HCT116 (cell line): ENCODE data around the gene GDPD2. TPM values are rescaled to one million over a fixed set of nuclear protein-coding genes. Genes with fewer than 3 reads are reported as not detected.
A peak's percentile ranks its signal among the peaks of the same experiment; 100 is the strongest.

Experiments
- ATAC-seq: fragments of 200-7000 bp; cut with Tn5 transposase; 2 replicates; pipeline ENCODE4 v1.9.1; 2020; ENCODE audit warnings: mild to moderate bottlenecking, moderate library complexity
- BruUV-seq: library from RNA; stranded (reverse); fragments of 400-500 nt; replicated peaks from 2 replicates; lab custom pipeline; 2021; lab: Mats Ljungman, UMichigan
- CTCF ChIA-PET: fragments of 300-600 bp; sonication (Branson Sonifier 250); formaldehyde crosslinking; loops from one replicate; lab custom pipeline; 2021; ENCODE audit warnings: antibody characterized with exemption; lab: Charles Lee
- POLR2A ChIA-PET: fragments of 300-600, 350-600 bp; sonication (Branson Sonifier 250); formaldehyde crosslinking; loops from one replicate; lab custom pipeline; 2021; ENCODE audit warnings: antibody characterized with exemption; lab: Charles Lee
- RAD21 ChIA-PET, 2 experiments: fragments of 300-600 bp; sonication (Branson Sonifier 250); formaldehyde crosslinking; loops; one replicate each; lab custom pipeline; 2023; ENCODE audit warnings: low total read pairs in 2 of 2; ENCODE audit not compliant: uncharacterized antibody in 2 of 2, unreplicated experiment in 2 of 2, low non-redundant PET in 1 of 2; lab: Charles Lee
- DNase-seq: peaks from one replicate; pipeline ENCODE4 v3.0.0-alpha.2; 2010; ENCODE audit warnings: low read depth, low spot score
- H2AFZ ChIP-seq: fragments of 200-600 bp; shearing (Covaris generic), sonication (generic); 2 replicates; pipeline ENCODE4 v1.6.1; 2017; ENCODE audit warnings: low read depth, mixed run types, mixed read lengths, antibody characterized with exemption, low read length; ENCODE audit not compliant: poor library complexity, severe bottlenecking
- H3K27ac ChIP-seq: 2 replicates; pipeline ENCODE4 v1.5.1; 2012; ENCODE audit warnings: low read depth, low read length
- H3K27me3 ChIP-seq: fragments of 200-600 bp; sonication (generic); 2 replicates; pipeline ENCODE4 v1.6.1; 2016; ENCODE audit warnings: mixed run types, low read length, mixed read lengths; ENCODE audit not compliant: insufficient read depth
- H3K36me3 ChIP-seq, 2 experiments: fragments of 200-500 bp in 1 of 2; fragments of 200-600 bp in 1 of 2; sonication (Bioruptor generic) in 1 of 2; sonication (generic) in 1 of 2; 2 replicates each; pipeline versions ENCODE4 v1.5.1 to v1.6.1; 2014 to 2016; ENCODE audit warnings: low read length in 2 of 2, inconsistent platforms in 1 of 2, mixed read lengths in 1 of 2, mixed run types in 1 of 2; ENCODE audit not compliant: insufficient read depth in 2 of 2, control insufficient read depth in 1 of 2
- H3K4me1 ChIP-seq, 2 experiments: fragments of 200-600 bp in 1 of 2; sonication (generic) in 1 of 2; 2 replicates each; pipeline versions ENCODE4 v1.5.1 to v1.6.1; 2012 to 2017; ENCODE audit warnings: low read length in 2 of 2, inconsistent platforms in 1 of 2, mild to moderate bottlenecking in 1 of 2, mixed read lengths in 1 of 2, mixed run types in 1 of 2, moderate library complexity in 1 of 2; ENCODE audit not compliant: insufficient read depth in 2 of 2, control insufficient read depth in 1 of 2
- H3K4me2 ChIP-seq: fragments of 200-600 bp; sonication (generic); 2 replicates; pipeline ENCODE4 v1.6.1; 2017; ENCODE audit warnings: mixed run types, low read length, mixed read lengths
- H3K4me3 ChIP-seq, 2 experiments: fragments of 200-600 bp in 1 of 2; sonication (generic) in 1 of 2; replicated peaks in 1 of 2; 2 replicates each; pipeline ENCODE4 v1.5.1; 2011 to 2016; ENCODE audit warnings: low read length in 2 of 2, control low read depth in 1 of 2, low read depth in 1 of 2, mild to moderate bottlenecking in 1 of 2, mixed read lengths in 1 of 2, mixed run types in 1 of 2
- H3K79me2 ChIP-seq: fragments of 200-600 bp; sonication (generic); 2 replicates; pipeline ENCODE4 v1.6.1; 2017; ENCODE audit warnings: mild to moderate bottlenecking, mixed run types, low read length, moderate library complexity, mixed read lengths; ENCODE audit not compliant: insufficient read depth
- H3K9ac ChIP-seq: fragments of 200-600 bp; sonication (generic); 2 replicates; pipeline ENCODE4 v1.6.1; 2016; ENCODE audit warnings: low read length, mixed read lengths
- H3K9me2 ChIP-seq: fragments of 200-600 bp; sonication (generic), shearing (Covaris generic); 2 replicates; pipeline ENCODE4 v1.6.1; 2017; ENCODE audit warnings: mixed run types, mild to moderate bottlenecking, moderate library complexity; ENCODE audit not compliant: insufficient read depth
- H3K9me3 ChIP-seq, 2 experiments: fragments of 200-500 bp in 1 of 2; fragments of 200-600 bp in 1 of 2; sonication (Bioruptor generic) in 1 of 2; sonication (generic) in 1 of 2; 2 replicates each; pipeline ENCODE4 v1.6.1; 2014 to 2017; ENCODE audit warnings: low read length in 2 of 2, mixed read lengths in 2 of 2, inconsistent platforms in 1 of 2, low read depth in 1 of 2, mild to moderate bottlenecking in 1 of 2, mixed run types in 1 of 2, moderate library complexity in 1 of 2; ENCODE audit not compliant: control insufficient read depth in 1 of 2, insufficient read depth in 1 of 2
- H4K20me1 ChIP-seq: fragments of 200-600 bp; sonication (generic), shearing (Covaris generic); 2 replicates; pipeline ENCODE4 v1.6.1; 2017; ENCODE audit warnings: mixed run types, mild to moderate bottlenecking, moderate library complexity; ENCODE audit not compliant: insufficient read depth
- CBX3 ChIP-seq: IDR thresholded peaks from 2 replicates; pipeline ENCODE4 v1.6.1; 2012; ENCODE audit warnings: low read depth
- CEBPB ChIP-seq: IDR thresholded peaks from 2 replicates; pipeline ENCODE4 v1.6.1; 2012; ENCODE audit warnings: low read depth
- EGR1 ChIP-seq: IDR thresholded peaks from 2 replicates; pipeline ENCODE4 v1.6.1; 2012; ENCODE audit warnings: low read depth
- EZH2 ChIP-seq: fragments of 200-600 bp; sonication (generic); IDR thresholded peaks from 2 replicates; pipeline ENCODE4 v1.6.1; 2017; ENCODE audit warnings: antibody characterized with exemption, mixed run types
- EZH2phosphoT487 ChIP-seq: fragments of 200-600 bp; IDR thresholded peaks from 2 replicates; pipeline ENCODE4 v1.6.1; 2018; ENCODE audit warnings: antibody characterized with exemption, borderline replicate concordance
- FOSL1 ChIP-seq: IDR thresholded peaks from 2 replicates; pipeline ENCODE4 v1.6.1; 2012; ENCODE audit warnings: low read depth
- JUND ChIP-seq: IDR thresholded peaks from 2 replicates; pipeline ENCODE4 v1.6.1; 2012
- POLR2A ChIP-seq: IDR thresholded peaks from 2 replicates; pipeline ENCODE4 v1.7.0; 2011; ENCODE audit warnings: borderline replicate concordance; ENCODE audit not compliant: insufficient read depth, insufficient read length; ENCODE audit errors: extremely low read depth
- POLR2AphosphoS5 ChIP-seq: IDR thresholded peaks from 2 replicates; pipeline ENCODE4 v1.6.1; 2011; ENCODE audit warnings: mild to moderate bottlenecking, low read depth, low read length, moderate library complexity
- RAD21 ChIP-seq: IDR thresholded peaks from 2 replicates; pipeline ENCODE4 v1.6.1; 2012; ENCODE audit warnings: low read depth, mild to moderate bottlenecking
- SP1 ChIP-seq: IDR thresholded peaks from 2 replicates; pipeline ENCODE4 v1.6.1; 2012; ENCODE audit warnings: low read depth
- TCF7L2 ChIP-seq: IDR thresholded peaks from 2 replicates; pipeline ENCODE4 v1.7.0; 2011; ENCODE audit warnings: borderline replicate concordance, inconsistent platforms; ENCODE audit not compliant: insufficient read depth, insufficient read length; ENCODE audit errors: extremely low read depth
- YY1 ChIP-seq: IDR thresholded peaks from 2 replicates; pipeline ENCODE4 v1.6.1; 2011; ENCODE audit warnings: low read length, low read depth, moderate library complexity, mild to moderate bottlenecking; ENCODE audit not compliant: insufficient replicate concordance; ENCODE audit errors: extremely low read depth
- ZFX ChIP-seq: fragments of 450-650 bp; IDR thresholded peaks from 2 replicates; pipeline ENCODE4 v1.6.1; 2017
- ZNF274 ChIP-seq: fragments of 200-500 bp; sonication (Bioruptor generic); IDR thresholded peaks from 2 replicates; pipeline ENCODE4 v1.6.1; 2014; ENCODE audit warnings: mild to moderate bottlenecking, low read depth, low read length, inconsistent platforms
- intact Hi-C: fragments of 100-400 bp; cut with micrococcal nuclease; formaldehyde crosslinking; loops from 2 replicates; pipeline ENCODE4 v1.10.0; 2022
- total RNA-seq: library from RNA; stranded (reverse); gene quantifications from one replicate; pipeline ENCODE4 v1.2.1, GENCODE V29; 2021; ENCODE audit not compliant: unreplicated experiment
- TF ChIP-seq, protein P1 (sequence below): IDR thresholded peaks from 2 replicates; pipeline ENCODE4 v1.6.1; 2011; ENCODE audit warnings: mild to moderate bottlenecking, low read length, moderate library complexity; ENCODE audit not compliant: insufficient replicate concordance; ENCODE audit errors: extremely low read depth
- TF ChIP-seq, protein P2 (sequence below): IDR thresholded peaks from 2 replicates; pipeline ENCODE4 v1.6.1; 2012
- TF ChIP-seq, protein P3 (sequence below), 3 experiments: fragments of 200-600 bp in 1 of 3; sonication (generic) in 1 of 3; IDR thresholded peaks in 2 of 3; conservative IDR thresholded peaks in 1 of 3; 2 replicates each; pipeline ENCODE4 v1.5.1; 2012 to 2017; ENCODE audit warnings: low read depth in 2 of 3, low read length in 2 of 3, antibody characterized with exemption in 1 of 3, borderline replicate concordance in 1 of 3, control low read depth in 1 of 3, mild to moderate bottlenecking in 1 of 3, mixed read lengths in 1 of 3, mixed run types in 1 of 3, moderate library complexity in 1 of 3; ENCODE audit not compliant: insufficient read depth in 1 of 3

The GDPD2 gene
- total RNA-seq, 1 experiment from 2014 or later = not detected

- TF ChIP-seq, protein P1, sequence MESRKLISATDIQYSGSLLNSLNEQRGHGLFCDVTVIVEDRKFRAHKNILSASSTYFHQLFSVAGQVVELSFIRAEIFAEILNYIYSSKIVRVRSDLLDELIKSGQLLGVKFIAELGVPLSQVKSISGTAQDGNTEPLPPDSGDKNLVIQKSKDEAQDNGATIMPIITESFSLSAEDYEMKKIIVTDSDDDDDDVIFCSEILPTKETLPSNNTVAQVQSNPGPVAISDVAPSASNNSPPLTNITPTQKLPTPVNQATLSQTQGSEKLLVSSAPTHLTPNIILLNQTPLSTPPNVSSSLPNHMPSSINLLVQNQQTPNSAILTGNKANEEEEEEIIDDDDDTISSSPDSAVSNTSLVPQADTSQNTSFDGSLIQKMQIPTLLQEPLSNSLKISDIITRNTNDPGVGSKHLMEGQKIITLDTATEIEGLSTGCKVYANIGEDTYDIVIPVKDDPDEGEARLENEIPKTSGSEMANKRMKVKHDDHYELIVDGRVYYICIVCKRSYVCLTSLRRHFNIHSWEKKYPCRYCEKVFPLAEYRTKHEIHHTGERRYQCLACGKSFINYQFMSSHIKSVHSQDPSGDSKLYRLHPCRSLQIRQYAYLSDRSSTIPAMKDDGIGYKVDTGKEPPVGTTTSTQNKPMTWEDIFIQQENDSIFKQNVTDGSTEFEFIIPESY = no peak
Observed at GRCh38 chrX:70439016-70439415, 15.9 kb downstream of the GDPD2 start (continued).

DNA sequence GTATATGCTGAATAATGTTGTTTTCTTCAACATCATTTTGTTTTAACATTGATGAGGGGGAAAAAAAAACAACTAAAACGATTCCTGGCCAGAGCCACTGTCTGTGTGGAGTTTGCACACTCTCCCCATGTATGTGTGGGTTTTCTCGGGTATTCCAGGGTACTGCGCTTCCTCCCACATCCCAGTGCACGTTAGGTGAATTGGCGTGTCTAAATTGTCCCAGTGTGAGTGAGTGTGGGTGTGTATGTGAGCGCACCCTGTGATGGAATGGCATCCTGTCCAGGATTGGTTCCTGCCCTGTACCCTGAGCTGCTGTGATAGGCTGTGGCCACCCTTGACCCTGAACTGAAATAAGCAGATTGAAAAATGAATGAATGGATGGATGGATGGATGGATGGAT, 19.1 kb downstream of the GDPD2 start:
- ChIA-PET CTCF (no interaction called here), POLR2A (interaction anchor here (0.6 kb wide), 1 partner anchor 40 kb away, joined by 3 read pairs; no protein-coding TSS in a partner anchor), RAD21 (no interaction called here)
- Histone ChIP-seq H3K27ac (no peak overlapping the region), H3K4me1 (peaks cover 0 to 14% of the 10 kb centered on the region in 2 experiments; a peak in 2 of 4 replicates), H3K9me2 (no peaks in the 10 kb centered on the region), H3K4me2 (no peak overlapping the region), H3K36me3 (no peaks in the 10 kb centered on the region), H3K9ac (no peak overlapping the region), H3K27me3 (no peaks in the 10 kb centered on the region), H4K20me1 (no peaks in the 10 kb centered on the region), H3K4me3 (no peak overlapping the region), H3K9me3 (no peaks in the 10 kb centered on the region), H2AFZ (no peak overlapping the region), H3K79me2 (no peaks in the 10 kb centered on the region)
- DNase-seq = no peak
- intact Hi-C loops = no loop called here
- ATAC-seq = peak; percentile 49; the same call in 1 of the 2 replicates
- BruUV-seq = no TSS peak
- no peak for TF ChIP-seq ZNF274
- no peak for TF ChIP-seq EZH2phosphoT487
- TF ChIP-seq CEBPB = no peak
- TF ChIP-seq EZH2 = no peak
- TF ChIP-seq POLR2AphosphoS5 = no peak
- TF ChIP-seq JUND = no peak
- TF ChIP-seq EGR1 = no peak
- TF ChIP-seq, protein P1 = no peak
- TF ChIP-seq ZFX = no peak
- no peak for TF ChIP-seq CBX3
- TF ChIP-seq YY1 = no peak
- TF ChIP-seq, protein P2, sequence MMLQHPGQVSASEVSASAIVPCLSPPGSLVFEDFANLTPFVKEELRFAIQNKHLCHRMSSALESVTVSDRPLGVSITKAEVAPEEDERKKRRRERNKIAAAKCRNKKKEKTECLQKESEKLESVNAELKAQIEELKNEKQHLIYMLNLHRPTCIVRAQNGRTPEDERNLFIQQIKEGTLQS = no peak
- no peak for TF ChIP-seq TCF7L2
- no peak for TF ChIP-seq SP1
- TF ChIP-seq RAD21 = no peak
- no peak for TF ChIP-seq FOSL1
- TF ChIP-seq, protein P3, sequence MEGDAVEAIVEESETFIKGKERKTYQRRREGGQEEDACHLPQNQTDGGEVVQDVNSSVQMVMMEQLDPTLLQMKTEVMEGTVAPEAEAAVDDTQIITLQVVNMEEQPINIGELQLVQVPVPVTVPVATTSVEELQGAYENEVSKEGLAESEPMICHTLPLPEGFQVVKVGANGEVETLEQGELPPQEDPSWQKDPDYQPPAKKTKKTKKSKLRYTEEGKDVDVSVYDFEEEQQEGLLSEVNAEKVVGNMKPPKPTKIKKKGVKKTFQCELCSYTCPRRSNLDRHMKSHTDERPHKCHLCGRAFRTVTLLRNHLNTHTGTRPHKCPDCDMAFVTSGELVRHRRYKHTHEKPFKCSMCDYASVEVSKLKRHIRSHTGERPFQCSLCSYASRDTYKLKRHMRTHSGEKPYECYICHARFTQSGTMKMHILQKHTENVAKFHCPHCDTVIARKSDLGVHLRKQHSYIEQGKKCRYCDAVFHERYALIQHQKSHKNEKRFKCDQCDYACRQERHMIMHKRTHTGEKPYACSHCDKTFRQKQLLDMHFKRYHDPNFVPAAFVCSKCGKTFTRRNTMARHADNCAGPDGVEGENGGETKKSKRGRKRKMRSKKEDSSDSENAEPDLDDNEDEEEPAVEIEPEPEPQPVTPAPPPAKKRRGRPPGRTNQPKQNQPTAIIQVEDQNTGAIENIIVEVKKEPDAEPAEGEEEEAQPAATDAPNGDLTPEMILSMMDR (IDR thresholded peaks at IDR 0.05 in 2 of 3, conservative IDR thresholded peaks at IDR 0.05 in 1 of 3; ENCODE audit: borderline replicate concordance in 1 of 3, insufficient read depth in 1 of 3, low read depth in 2 of 3, low read length in 2 of 3) = no peak
- no peak for TF ChIP-seq POLR2A
